Erythroblast (primary cell): ENCODE data around the gene ATXN7L1.

ENCODE experiments used
- GATA1 ChIP-seq: IDR thresholded peaks from 2 replicates; pipeline ENCODE4 v1.6.1; 2011; ENCODE audit warnings: low read depth, mild to moderate bottlenecking, control low read depth, low read length, moderate library complexity
- POLR2A ChIP-seq: IDR thresholded peaks from 2 replicates; pipeline ENCODE4 v1.6.1; 2011; ENCODE audit warnings: mild to moderate bottlenecking, low read length

- TF ChIP-seq POLR2A (no peak), GATA1 (no peak)
Measured at GRCh38 chr7:105590793-105591192, 285.6 kb downstream of the ATXN7L1 start.
